ENCODE results near the gene CAND2.
"Not testable (repeated sequence)": the region's sequence is repeated elsewhere in the genome, so short reads cannot be mapped to it uniquely, and the experiment has no call there.

Gene CAND2

DNA sequence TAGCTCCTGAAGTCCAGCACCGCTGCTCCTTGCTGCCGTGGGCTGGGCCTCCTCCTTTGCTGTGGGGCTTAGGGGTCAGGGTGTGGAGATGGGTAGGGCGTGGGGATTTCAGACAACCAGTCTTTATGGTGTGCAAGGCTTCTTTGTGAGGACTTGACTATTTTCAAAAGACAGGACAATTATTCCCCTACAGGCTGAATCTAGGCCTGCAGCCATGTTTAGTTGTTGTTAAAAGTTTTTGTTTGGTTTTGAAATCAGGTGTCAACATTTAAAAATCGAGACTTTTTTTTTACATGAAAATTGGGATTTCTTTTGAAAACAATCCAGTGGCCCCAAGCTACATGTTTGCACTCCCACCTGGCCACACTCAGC, 34.3 kb downstream of the CAND2 start:
- no peak for DNase-seq (ENCODE audit: low spot score)

DNA sequence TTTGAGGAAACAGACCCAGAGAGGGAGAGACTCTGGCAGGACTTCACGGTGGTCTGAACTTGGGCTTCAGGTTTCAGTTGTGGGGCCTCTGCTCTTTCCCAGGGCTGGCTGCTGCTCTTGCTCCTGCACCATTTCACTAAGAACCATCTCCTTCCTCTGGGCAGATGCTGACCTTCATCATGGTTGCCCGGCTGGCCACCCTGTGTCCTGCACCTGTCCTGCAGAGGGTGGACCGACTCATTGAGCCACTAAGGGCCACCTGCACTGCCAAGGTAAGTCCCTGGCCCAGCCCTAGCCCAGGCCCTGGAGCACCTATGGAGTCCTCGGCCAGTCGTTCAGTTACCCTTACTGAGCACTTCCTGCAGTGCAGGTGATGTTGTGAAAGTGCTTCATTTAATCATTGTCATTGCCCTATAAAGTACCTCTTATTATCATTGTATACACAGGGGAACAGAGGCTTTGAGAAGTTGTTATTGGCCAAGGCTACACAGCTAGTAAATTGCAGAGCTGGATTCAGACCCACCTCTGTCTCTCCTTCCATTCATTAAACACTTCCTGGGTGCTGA, 34.9 kb downstream of the CAND2 start:
- DNase-seq (ENCODE audit: low spot score): no peak

DNA sequence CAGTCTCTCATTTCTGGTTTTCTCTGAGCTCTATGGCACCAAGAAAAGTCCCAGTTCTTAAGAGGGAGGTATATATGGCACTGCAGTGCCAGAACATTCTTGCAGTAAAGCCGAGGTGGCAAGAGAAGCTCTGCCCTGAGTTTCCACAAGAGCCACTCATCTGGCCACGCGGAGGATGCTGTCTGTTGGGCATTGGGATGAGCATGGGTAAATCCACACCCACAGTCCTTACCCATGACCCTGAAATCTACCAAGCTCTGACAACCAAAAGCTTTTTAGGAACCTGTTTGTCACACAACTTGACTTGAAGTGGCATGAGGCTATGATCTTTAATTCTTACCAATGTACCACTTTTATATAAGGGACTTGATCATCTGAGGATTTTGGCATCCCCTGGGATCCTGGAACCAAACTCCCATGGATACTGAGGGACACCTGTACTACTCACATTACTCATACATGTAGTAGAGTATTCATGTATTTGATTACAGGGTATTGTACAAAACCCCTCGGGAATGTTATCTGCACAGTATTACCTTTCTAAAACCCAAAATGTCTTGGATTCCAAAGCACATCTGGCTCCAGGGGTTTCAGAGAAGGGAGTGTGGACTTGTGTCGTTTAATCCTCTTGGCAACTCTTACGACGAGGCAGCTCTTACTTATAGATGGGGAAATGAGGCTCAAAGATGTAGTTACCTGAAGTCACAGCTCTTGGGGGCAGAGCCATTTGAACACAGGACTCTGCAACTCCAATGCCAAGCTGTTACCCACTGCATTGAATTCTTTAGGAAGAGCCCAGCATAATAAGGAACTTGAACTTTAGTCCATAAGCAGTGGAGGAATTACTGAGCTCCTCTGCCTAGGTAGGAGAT, 36.1 kb downstream of the CAND2 start:
- DNase-seq (ENCODE audit: low spot score): no peak

DNA sequence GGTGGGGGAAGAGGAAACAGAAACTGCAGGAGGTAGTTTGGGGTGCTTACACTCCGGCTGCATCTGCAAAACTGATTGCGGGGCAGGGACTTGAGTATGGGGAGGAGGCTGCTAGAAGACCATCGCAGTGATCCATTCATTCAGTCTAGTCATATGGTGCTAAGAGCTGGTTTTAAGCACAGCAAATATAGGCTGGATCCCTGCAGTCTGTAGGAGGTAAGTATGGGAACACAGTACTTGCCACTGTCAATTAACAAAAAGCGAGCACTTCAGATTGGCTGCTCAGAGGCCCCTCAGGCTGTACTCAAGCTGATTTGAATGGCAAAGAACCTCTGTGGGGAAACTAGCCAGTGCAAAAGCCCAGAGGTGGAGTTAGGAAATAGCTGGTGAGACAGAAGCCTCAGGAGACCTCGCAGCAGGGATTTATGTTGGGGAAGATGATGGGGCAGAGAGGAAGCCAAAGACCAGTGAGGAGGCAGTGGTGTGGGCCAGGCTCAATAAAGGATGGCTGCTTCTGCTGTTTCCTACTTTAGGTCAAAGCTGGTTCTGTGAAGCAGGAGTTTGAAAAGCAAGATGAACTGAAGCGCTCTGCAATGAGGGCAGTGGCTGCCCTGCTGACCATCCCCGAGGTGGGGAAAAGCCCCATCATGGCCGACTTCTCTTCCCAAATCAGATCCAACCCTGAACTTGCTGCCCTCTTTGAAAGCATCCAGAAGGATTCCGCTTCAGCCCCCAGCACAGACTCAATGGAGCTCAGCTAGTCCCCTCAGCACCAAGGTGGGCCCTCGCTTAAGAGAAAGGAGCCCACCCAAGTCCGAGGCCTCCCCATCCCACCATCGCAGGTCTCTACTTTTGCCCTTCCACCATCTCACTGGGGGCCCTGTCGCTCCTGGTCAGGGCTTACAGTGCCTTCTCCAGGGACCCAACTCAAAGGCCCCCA, 37.0 kb downstream of the CAND2 start:
- DNase-seq (ENCODE audit: low spot score): no peak

DNA sequence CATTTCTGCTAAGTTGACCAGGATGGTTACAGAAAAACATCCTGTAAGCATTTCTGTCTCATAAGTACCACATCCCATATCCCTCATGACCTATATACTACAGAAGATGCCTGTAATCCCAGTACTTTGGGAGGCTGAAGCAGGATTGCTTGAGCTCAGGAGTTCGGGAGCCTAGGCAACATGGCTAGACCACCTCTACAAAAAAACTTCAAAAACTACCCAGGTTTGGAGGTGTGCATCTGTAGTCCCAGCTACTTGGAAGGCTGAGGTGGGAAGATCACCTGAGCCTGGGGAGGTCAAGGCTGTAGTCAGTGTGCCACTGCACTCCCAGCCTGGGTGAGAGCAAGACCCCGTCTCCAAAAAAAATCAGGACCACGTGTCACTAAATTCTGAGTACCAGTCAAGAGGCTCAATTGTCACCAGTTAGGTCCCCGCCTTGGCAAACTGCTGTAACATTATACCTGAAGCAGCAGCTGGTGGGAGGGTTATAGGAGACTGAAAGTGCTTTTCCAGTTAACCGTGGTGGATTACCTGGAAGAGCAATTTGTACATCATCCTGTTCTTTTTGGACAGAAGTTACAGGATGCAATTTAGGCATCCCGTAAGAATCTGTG, 38.7 kb downstream of the CAND2 start:
- no peak for DNase-seq (ENCODE audit: low spot score)

DNA sequence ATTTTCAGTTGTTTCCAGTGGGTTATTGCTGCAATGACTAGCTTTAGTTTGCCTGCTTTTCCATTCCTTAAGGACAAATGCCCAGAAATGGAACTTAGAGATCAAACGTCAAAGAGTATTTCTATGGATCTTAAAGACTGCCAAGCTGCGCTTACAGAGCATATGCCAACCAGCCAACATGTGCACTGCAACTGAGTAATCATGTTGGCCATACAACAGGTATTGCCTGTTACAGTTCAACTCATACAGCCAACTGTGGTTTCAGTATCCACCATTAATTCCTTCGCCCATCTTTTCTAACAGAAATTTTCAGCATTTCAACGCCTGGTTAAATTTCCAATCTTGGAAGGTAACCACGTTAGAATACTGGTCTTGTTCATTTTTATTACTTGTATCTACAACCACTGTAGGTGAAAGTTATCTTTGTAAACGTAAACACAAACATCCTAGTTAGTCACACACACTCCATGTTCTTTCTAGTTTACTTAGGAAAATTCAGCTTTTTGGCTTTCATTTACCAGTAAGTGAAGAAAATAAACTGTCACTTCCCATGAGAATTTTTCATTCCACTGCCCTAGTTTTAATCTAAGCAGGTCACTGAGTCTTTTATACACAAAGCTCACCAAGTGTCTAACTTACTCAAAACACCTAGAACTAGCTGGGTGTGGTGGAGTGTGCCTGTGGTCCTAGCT, 41.0 kb downstream of the CAND2 start:
- DNase-seq (ENCODE audit: low spot score): no peak

DNA sequence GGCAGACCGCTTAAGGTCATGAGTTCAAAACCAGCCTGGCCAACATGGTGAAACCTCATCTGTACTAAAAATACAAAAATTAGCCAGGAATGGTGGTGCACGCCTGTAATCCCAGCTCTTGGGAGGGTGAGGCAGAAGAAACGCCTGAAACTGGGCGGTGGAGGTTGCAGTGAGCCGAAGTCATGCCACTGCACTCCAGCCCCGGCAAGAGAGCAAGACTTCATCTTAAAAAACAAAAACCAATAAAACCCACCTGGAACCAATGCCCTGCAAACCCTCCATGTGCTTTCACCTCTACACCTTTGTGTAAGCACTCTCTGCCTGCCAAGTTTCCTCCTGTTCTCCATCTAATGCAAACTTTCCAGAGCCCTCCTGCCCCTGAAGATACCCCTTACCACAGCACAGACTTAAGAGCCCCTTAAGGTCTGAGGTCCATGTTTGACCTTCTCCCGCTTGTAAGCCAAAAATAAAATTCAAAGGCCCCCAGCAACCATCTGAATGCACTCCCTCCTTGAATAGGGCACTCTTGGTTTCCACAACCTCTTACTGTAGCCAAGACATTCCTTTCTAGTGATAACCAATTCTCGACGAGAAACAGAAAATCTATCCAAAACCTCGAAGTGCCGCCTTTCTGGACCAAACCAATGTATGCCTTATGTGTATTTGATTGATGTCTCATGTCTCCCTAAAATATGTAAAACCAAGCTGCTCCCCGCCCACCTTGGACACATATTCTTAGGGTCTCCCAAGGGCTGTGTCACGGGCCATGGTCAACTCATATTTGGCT, 41.9 kb downstream of the CAND2 start:
- DNase-seq (ENCODE audit: low spot score): no peak

DNA sequence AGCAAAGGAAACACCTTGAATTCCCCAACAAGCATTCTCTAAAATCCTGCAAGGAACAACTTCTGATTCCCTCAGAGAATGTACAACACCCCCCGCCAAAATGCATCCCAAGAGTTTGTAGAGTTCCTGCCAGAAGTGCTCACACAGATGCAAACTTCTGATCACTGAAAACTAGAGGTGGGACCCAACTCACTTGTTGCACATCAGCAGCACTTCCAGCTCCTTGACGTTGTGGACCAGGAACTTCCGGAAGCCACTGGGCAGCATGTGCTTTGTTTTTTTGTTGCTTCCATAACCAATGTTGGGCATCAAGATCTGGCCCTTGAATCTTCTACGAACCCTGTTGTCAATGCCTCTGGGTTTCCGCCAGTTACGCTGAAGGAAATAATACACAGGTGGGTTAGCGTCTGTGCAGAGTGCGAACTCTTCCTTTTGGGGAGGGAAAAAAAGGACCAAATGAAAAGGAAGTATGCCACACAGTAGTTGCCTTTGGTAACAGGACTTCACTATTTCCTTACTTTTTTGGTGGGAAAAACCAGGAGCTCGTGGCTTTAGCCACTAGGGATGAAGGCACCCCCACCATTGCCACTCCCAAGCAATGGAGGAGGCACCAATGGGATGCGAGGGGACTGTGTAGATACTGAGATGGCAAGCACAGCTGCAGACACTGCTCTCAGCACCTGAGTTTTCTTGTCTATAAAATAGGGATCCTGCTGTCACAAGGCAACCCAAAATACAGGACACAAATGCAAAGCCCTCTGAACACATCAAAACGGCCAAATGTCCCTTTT, 42.9 kb downstream of the CAND2 start:
- no peak for DNase-seq (ENCODE audit: low spot score)

DNA sequence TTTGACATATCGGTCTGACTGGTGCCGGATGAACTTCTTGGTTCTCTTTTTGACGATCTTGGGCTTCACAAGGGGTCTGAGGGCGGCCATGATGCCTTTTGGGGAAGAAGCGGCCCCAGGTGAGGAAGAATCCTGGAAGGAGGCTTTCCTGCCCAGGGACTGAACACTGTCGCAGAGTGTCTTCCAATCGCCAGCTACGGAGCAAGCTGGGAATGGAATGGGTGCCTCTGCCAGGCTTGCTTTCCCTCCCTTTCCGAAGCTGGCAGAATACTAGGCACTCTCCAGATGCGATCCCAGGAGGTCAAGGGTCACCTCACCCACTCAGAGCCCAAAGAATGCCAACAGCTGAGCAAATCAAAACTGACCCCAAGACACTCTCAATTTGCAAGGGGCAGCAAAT, 43.7 kb downstream of the CAND2 start:
- DNase-seq (ENCODE audit: low spot score): not testable (repeated sequence)

DNA sequence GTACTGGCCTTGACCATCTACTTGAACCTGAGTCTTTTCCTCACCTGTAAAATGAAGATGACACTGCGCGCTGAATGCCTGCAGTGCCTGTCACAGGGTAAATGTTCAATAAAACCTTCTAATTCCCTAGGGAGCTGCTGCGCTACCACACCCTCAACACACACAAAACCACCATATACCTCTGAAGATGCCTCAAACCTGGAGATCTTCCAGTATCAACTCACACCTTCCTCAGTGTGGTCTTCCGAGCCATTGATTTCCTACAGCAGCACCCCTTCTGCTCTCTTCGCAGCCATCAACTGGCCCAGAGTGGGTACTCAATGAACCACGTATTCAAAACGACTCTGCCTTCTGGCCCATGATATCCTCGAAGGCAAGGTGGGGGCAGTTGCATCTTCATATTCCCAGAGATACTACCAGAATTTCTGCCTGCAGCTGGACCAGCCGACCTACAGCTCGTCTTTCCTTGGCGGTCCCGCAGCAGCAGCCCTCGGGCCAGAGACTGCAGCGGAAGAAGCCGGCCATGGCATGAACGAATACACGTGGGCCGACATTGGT, 44.2 kb downstream of the CAND2 start:
- no peak for DNase-seq (ENCODE audit: low spot score)

DNA sequence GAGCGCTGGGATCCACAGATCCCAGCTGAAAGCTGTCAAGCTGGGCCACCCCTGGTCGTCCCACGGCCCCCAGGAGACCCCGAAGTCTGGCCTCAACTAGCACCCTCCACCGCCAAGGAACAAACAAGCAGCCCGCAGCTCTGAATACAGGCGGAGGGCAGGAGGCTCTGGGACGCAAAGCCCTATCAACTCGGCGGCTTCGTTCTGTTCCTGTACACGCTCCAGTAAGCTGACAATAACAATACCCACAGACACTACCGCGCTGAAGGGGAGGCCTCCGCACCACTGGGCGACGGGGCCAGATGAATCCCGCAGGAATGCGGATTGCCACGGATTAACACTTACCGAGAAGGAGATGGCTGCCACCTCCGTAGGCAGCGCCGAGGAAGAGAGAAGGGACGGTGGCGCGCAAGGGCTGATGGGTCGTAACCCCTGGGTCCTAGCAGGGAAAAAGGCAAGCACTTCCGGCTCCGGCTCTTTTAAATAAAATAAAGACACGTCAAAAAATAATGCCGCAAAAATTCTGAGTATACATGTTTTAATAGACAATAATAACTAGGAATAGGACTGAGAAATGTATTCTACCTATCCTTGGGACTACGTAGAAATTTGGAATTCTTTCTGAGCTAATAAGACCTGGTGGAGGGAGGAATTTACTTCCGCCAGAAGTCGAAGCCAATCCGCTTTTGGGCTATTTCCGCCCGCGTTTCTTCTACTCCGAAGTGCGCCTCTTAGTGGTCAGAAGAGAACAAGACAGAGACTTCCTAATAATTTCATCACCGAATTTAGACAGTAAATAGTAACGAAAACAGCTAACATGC, 44.9 kb downstream of the CAND2 start, which contains the start of gene RPL32:
RPL32 (minus strand) TSS at position 417 of the 821 bp plus-strand sequence. CDS start 1,328 bp downstream, outside the sequence.
- peak; percentile 97 for DNase-seq (ENCODE audit: low spot score)

DNA sequence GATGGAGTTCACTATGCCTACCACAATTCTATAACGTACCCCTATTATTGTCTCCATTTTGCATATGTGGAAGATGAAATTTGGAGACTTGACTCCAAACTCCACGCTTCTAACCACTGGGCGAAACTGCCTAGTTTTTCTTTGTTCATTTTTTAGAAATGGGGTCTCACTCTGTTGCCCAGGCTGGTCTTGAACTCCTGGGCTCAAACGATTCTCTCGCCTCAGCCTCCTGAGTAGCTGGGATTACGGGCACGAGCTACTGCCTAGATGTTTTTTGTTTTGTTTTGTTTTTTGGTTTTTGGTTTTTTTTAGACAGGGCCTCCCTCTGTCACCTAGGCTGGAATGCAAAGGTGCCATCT, 45.5 kb downstream of the CAND2 start:
- no peak for DNase-seq (ENCODE audit: low spot score)

DNA sequence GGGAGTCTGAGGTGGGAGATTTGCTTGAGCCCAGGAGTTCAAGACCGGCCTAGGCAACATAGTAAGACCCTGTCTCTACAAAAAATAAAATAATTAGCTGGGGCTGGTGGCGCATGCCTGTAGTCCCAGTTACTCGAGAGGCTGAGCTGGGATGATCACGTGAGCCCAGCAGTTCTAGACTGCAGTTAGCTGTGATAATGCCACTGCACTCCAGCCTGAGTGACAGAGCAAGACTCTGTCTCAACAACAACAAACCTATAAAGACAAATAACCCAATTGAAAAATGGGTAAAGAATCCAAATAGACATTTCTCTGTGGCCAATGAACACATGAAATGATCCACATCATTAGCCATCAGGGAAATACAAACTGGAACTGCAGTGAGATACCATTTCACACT, 46.0 kb downstream of the CAND2 start:
- no peak for DNase-seq (ENCODE audit: low spot score)

DNA sequence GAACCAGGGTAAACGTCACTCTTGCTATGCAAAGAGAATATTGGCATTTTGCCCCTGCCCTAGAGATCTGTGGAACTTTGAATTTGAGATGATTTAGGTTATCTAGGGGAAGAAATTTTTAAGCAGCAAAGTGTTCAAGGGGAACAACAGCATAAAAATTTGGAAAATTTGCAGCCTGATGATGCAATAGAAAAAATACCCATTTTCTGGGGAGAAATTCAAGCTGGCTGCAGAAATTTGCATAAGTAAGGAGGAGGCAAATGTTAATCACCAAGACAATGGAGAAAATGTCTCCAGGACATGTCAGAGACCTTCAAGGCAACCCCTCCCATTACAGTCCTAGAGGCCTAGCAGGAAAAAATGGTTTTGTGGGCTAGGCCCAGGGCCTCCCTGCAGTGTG, 49.3 kb downstream of the CAND2 start:
- no peak for DNase-seq (ENCODE audit: low spot score)

DNA sequence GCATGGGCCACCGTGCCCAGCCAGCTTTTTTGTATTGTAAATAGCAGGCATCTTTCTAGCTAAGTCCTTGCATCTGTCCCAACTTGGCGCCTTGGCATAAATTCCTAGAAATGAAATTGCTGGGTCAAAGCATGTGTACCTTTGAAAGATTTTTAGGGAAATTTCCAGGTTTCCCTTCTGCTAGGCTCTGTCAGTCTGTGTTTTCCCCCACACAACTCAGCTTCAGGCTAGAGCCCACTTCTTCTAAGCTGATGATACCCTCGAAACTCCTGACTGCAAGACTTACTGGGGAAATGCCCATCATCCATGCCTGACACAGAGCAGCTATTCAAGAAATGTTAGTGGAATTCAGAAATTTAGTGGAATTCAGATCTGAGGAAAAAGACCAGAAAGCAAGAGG, 55.7 kb downstream of the CAND2 start:
- no peak for DNase-seq (ENCODE audit: low spot score)

DNA sequence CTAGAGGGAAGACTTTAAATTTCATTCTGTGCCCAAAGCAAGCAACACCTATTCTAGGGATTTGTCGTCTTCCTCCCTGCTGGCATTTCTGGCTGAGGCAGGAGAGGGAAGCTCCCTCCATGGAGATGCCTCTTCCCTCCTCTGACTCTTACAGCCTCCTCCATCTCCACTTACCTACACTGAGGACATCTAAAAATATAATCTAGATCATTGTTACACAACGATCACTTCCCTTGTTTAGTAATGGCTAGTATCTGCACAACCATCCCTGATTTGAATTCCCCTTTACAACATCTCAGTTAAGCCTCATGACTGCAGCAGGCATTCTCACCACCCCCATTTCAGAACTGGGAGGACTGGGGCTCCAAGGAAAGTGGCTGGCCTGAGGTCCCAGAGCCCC, 57.4 kb downstream of the CAND2 start:
- not testable (repeated sequence) for DNase-seq (ENCODE audit: low spot score)

DNA sequence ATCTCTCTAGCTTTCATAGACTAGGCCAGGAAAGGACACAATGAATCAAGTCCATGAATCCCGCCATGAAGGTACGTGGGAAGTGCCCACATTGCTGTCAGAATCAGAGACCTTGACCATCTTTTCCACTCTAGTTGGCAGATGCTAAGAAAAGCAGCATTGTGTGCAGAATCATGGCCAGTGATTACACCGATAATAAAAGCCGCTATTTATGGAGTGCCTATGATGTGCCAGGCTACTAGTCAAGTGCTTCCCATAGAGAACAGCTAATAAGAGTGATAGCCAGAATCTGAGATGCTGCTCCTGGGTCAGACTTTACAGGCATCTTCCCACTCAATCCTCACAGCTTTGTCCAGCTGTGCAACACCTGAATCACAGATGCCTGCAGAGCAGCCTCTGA, 58.1 kb downstream of the CAND2 start:
- DNase-seq (ENCODE audit: low spot score): no peak

DNA sequence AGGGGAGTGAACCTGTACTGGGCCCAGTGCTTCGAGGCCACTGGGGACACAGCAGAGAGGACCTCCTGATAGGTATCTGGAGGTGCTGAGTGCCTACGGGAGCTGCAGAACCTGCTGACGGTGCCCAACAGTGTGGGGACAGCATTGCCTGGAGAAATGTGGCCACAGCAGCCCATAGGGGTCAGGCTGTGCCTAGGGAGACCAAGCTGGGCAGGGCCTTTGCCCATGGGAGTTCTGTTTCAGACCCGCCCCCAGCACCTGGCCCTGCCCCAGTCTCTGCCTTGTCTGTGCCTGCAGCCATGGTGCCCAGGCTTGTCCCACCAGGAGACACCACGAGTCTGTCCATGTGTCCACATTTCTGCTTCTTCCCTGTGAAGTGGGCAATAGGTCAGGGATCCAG, 60.1 kb downstream of the CAND2 start:
- no peak for DNase-seq (ENCODE audit: low spot score)
